Neural progenitor cell (in vitro differentiated cells): Measurements from ENCODE around the gene OLR1. TPM values are rescaled to one million over a fixed set of nuclear protein-coding genes. Genes with fewer than 3 reads are reported as not detected.

ENCODE experiments used
- DNase-seq: peaks from one replicate; pipeline ENCODE4 v3.0.0-alpha.2; 2016; ENCODE audit warnings: low spot score
- H2AFZ ChIP-seq: fragments of 200-600 bp; sonication (generic); replicated peaks from 2 replicates; pipeline ENCODE4 v1.6.1; 2016; ENCODE audit warnings: antibody characterized with exemption
- H3F3A ChIP-seq: fragments of 200-600 bp; sonication (generic); 2 replicates; pipeline ENCODE4 v1.6.1; 2016; ENCODE audit warnings: antibody characterized with exemption, low read depth
- H3K27ac ChIP-seq: fragments of 200-600 bp; sonication (generic); 2 replicates; pipeline ENCODE4 v1.5.1; 2016; ENCODE audit warnings: mild to moderate bottlenecking
- H3K27me3 ChIP-seq: fragments of 200-600 bp; sonication (generic); 2 replicates; pipeline ENCODE4 v1.6.1; 2016; ENCODE audit warnings: mild to moderate bottlenecking, moderate library complexity
- H3K36me3 ChIP-seq: fragments of 200-600 bp; sonication (generic); 2 replicates; pipeline ENCODE4 v1.5.1; 2016
- H3K4me1 ChIP-seq: fragments of 200-600 bp; sonication (generic); 2 replicates; pipeline ENCODE4 v1.6.1; 2016; ENCODE audit warnings: mixed run types
- H3K4me2 ChIP-seq: fragments of 200-600 bp; sonication (generic); 2 replicates; pipeline ENCODE4 v1.6.1; 2016
- H3K4me3 ChIP-seq: fragments of 200-600 bp; sonication (generic); 2 replicates; pipeline ENCODE4 v1.5.1; 2016
- H3K79me2 ChIP-seq: fragments of 200-600 bp; sonication (generic); 2 replicates; pipeline ENCODE4 v1.6.1; 2016; ENCODE audit warnings: low read depth
- H3K9ac ChIP-seq: fragments of 200-600 bp; sonication (generic); 2 replicates; pipeline ENCODE4 v1.6.1; 2016
- H3K9me3 ChIP-seq: fragments of 200-600 bp; sonication (generic); 2 replicates; pipeline ENCODE4 v1.5.1; 2016; ENCODE audit warnings: low read depth
- H4K20me1 ChIP-seq: fragments of 200-600 bp; sonication (generic); 2 replicates; pipeline ENCODE4 v1.6.1; 2016; ENCODE audit warnings: low read depth
- H3K27ac Mint-ChIP-seq: 3 replicates; pipeline ENCODE4 v1.8.0; 2021; ENCODE audit warnings: mixed read lengths
- H3K27me3 Mint-ChIP-seq: 2 replicates; pipeline ENCODE4 v1.8.0; 2022; ENCODE audit warnings: low read depth, mild to moderate bottlenecking, inconsistent platforms, moderate library complexity, mixed read lengths; ENCODE audit not compliant: insufficient read depth
- H3K36me3 Mint-ChIP-seq: 3 replicates; pipeline ENCODE4 v1.8.0; 2021; ENCODE audit warnings: mixed read lengths
- H3K4me1 Mint-ChIP-seq: 3 replicates; pipeline ENCODE4 v1.8.0; 2021; ENCODE audit warnings: mixed read lengths
- H3K4me3 Mint-ChIP-seq: 3 replicates; pipeline ENCODE4 v1.8.0; 2021; ENCODE audit warnings: mild to moderate bottlenecking, moderate library complexity, mixed read lengths
- H3K9me3 Mint-ChIP-seq: 3 replicates; pipeline ENCODE4 v1.8.0; 2020; ENCODE audit warnings: mixed read lengths
- EZH2 ChIP-seq: fragments of 200-600 bp; sonication (generic); IDR thresholded peaks from 2 replicates; pipeline ENCODE4 v1.6.1; 2017; ENCODE audit warnings: antibody characterized with exemption, mild to moderate bottlenecking, moderate library complexity
- EZH2phosphoT487 ChIP-seq: fragments of 200-600 bp; sonication (generic); IDR thresholded peaks from 2 replicates; pipeline ENCODE4 v1.6.1; 2017; ENCODE audit warnings: antibody characterized with exemption
- total RNA-seq: library from RNA; depleted of rRNA; stranded (reverse); fragments of >200 nt; gene quantifications from 2 replicates; pipeline ENCODE4 v1.2.3, GENCODE V29; 2015; ENCODE audit warnings: low replicate concordance
- TF ChIP-seq, protein P1 (sequence below): fragments of 200-600 bp; sonication (generic); IDR thresholded peaks from 2 replicates; pipeline ENCODE4 v1.5.1; 2017; ENCODE audit warnings: antibody characterized with exemption, mild to moderate bottlenecking

The OLR1 gene
- total RNA-seq, 1 donor from 2014 or later: not detected

DNA sequence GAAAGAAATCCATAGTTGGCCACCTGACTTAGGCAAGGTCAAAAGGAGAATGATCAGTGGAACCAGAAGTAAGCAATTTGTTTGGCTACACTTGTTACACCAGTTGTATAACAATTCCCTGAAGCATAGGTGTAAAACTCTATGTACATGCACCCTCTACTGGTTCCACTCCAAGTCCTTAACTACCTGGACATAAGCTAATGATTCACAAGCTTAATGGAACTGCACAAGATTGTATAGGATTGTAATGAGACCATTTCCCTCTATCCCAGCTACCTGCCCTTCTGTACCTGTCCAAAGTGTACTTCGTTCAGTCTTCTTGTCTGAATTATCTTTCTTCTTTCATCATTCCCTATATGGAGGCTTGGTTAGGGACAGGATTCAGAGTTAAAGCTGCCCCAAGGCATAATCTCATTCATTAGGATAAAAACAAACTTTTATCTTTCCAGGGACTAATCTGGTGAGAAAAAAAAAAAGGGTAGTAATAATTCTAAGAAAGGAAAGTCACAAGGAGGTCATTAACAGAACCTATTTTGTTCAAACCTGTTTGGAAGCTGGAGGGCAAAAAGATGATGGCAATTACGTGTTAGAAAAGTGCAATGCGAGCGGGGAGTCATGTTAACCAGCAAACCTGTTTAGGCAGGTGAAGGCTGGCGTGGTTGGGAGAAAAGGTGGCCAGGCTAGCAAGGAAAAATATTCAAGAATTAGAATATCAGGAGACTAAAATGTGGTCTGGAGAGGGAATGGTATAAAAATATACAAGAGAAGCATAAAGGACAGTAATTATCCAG is 4.1 kb upstream of the OLR1 start:
- Histone ChIP-seq H3K9me3 (no peaks in the 10 kb centered on the region), H3K79me2 (no peaks in the 10 kb centered on the region), H3K27me3 (no peaks in the 10 kb centered on the region), H3K36me3 (no peaks in the 10 kb centered on the region), H2AFZ (no peak overlapping the region), H3K4me1 (no peaks in the 10 kb centered on the region), H3K9ac (no peak overlapping the region), H3K4me2 (no peak overlapping the region), H4K20me1 (no peaks in the 10 kb centered on the region), H3F3A (no peaks in the 10 kb centered on the region), H3K4me3 (no peak overlapping the region), H3K27ac (no peak overlapping the region)
- Mint-ChIP-seq H3K27me3 (no peaks in the 10 kb centered on the region), H3K36me3 (no peaks in the 10 kb centered on the region), H3K4me3 (no peak overlapping the region), H3K4me1 (peaks cover 10% of the 10 kb centered on the region), H3K27ac (no peak overlapping the region), H3K9me3 (no peaks in the 10 kb centered on the region)
- DNase-seq: no peak
- TF ChIP-seq EZH2: no peak
- TF ChIP-seq, protein P1, sequence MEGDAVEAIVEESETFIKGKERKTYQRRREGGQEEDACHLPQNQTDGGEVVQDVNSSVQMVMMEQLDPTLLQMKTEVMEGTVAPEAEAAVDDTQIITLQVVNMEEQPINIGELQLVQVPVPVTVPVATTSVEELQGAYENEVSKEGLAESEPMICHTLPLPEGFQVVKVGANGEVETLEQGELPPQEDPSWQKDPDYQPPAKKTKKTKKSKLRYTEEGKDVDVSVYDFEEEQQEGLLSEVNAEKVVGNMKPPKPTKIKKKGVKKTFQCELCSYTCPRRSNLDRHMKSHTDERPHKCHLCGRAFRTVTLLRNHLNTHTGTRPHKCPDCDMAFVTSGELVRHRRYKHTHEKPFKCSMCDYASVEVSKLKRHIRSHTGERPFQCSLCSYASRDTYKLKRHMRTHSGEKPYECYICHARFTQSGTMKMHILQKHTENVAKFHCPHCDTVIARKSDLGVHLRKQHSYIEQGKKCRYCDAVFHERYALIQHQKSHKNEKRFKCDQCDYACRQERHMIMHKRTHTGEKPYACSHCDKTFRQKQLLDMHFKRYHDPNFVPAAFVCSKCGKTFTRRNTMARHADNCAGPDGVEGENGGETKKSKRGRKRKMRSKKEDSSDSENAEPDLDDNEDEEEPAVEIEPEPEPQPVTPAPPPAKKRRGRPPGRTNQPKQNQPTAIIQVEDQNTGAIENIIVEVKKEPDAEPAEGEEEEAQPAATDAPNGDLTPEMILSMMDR: no peak
- TF ChIP-seq EZH2phosphoT487: no peak

DNA sequence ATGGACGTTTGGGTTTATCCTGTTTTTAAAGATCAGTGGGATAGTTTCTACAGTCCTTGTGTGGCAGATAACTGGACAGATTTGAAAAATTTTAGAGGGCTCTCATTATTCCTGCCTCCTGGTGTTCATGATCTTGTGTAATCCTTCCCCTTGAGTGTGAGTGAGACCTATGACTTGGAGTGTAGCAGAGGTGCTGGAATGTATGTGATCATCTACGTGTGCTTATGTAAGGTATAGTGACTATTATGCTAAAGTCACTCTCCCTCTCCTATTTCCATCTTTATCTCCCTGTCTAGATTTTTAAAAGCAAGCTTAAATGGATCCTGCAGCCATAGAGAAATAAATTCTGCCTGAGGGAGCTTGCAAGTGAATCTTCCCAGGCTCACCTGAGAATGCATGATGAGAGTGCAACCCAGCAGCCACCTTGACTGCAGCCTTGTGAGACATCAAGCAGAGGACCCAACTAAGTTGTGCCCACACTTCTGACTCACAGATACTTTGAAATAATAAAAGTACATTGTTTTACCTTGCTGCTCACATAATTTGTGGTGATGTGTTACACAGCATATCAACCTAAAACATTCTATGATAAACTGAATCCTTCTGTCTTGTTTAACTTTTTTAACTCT is 3.2 kb upstream of the OLR1 start:
- no peaks in the 10 kb centered on the region for H3K27me3 ChIP-seq
- H3K36me3 ChIP-seq: no peaks in the 10 kb centered on the region
- no peak for DNase-seq
- H4K20me1 ChIP-seq: no peaks in the 10 kb centered on the region
- H3K27ac Mint-ChIP-seq: no peak overlapping the region
- no peak overlapping the region for H3K4me2 ChIP-seq
- H3K27me3 Mint-ChIP-seq: no peaks in the 10 kb centered on the region
- no peaks in the 10 kb centered on the region for H3K9me3 Mint-ChIP-seq
- H3K79me2 ChIP-seq: no peaks in the 10 kb centered on the region
- H3K4me1 Mint-ChIP-seq: peaks cover 10% of the 10 kb centered on the region
- H3K4me3 Mint-ChIP-seq: no peak overlapping the region
- H3K9ac ChIP-seq: no peak overlapping the region
- no peak overlapping the region for H2AFZ ChIP-seq
- H3K9me3 ChIP-seq: no peaks in the 10 kb centered on the region
- TF ChIP-seq, protein P1: no peak
- TF ChIP-seq EZH2 (no peak), EZH2phosphoT487 (no peak)
- H3F3A ChIP-seq: no peaks in the 10 kb centered on the region
- H3K4me1 ChIP-seq: no peaks in the 10 kb centered on the region
- no peaks in the 10 kb centered on the region for H3K36me3 Mint-ChIP-seq
- no peak overlapping the region for H3K27ac ChIP-seq
- H3K4me3 ChIP-seq: no peak overlapping the region

DNA sequence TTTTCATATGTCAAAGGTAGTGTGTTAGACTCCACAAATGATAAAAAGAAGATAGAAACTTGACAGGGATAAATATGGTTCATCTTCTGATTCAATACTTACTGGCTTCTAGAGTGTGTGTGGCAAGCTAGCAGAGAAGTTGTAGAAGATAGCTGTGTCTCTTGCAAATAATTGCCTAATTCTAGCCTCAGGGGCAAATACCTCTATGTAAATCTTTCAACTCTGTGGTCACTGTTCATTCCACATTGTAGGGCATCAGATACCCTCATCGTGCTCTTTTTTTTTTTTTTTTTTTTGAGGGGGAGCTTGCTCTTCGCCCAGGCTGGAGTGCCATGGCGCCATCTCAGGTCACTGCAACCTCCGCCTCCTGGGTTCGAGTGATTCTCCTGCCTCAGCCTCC is 1.7 kb downstream of the OLR1 start:
- H3K27ac Mint-ChIP-seq: no peak overlapping the region
- no peaks in the 10 kb centered on the region for H4K20me1 ChIP-seq
- TF ChIP-seq EZH2 (no peak), EZH2phosphoT487 (no peak)
- TF ChIP-seq, protein P1: no peak
- no peak for DNase-seq
- peaks cover 3% of the 10 kb centered on the region for H3K27me3 Mint-ChIP-seq
- H3K79me2 ChIP-seq: no peaks in the 10 kb centered on the region
- no peaks in the 10 kb centered on the region for H3K36me3 Mint-ChIP-seq
- H3K4me1 ChIP-seq: no peaks in the 10 kb centered on the region
- H3K9ac ChIP-seq: no peak overlapping the region
- H3K4me2 ChIP-seq: no peak overlapping the region
- H3K27me3 ChIP-seq: no peaks in the 10 kb centered on the region
- no peak overlapping the region for H3K27ac ChIP-seq
- no peaks in the 10 kb centered on the region for H3K9me3 ChIP-seq
- no peak overlapping the region for H3K4me3 Mint-ChIP-seq
- peaks cover 3% of the 10 kb centered on the region for H3K4me1 Mint-ChIP-seq
- H3K4me3 ChIP-seq: no peak overlapping the region
- no peaks in the 10 kb centered on the region for H3K36me3 ChIP-seq
- H2AFZ ChIP-seq: no peak overlapping the region
- H3F3A ChIP-seq: no peaks in the 10 kb centered on the region
- no peaks in the 10 kb centered on the region for H3K9me3 Mint-ChIP-seq
